Neural cell (in vitro differentiated cells): ENCODE data around the gene ZNF586. TPM values are rescaled to one million over a fixed set of nuclear protein-coding genes. Genes with fewer than 3 reads are reported as not detected.
"Not testable (repeated sequence)": the region's sequence is repeated elsewhere in the genome, so short reads cannot be mapped to it uniquely, and the experiment has no call there.

ENCODE experiments used
- H2AFZ ChIP-seq: fragments of 200-600, 300-800 bp; sonication (generic), shearing (Covaris generic); 2 replicates; pipeline ENCODE4 v1.6.0; 2014; ENCODE audit warnings: low read depth, mild to moderate bottlenecking, antibody characterized with exemption, low read length, moderate library complexity
- H3F3A ChIP-seq: fragments of 200-600 bp; shearing (Covaris generic); 2 replicates; pipeline ENCODE4 v1.6.1; 2016; ENCODE audit warnings: mild to moderate bottlenecking, moderate library complexity, mixed read lengths, antibody characterized with exemption, low read length; ENCODE audit not compliant: insufficient read depth, poor library complexity, severe bottlenecking
- H3K27ac ChIP-seq: fragments of 200-600, 300-800 bp; sonication (generic), shearing (Covaris generic); 2 replicates; pipeline ENCODE4 v1.5.1; 2014; ENCODE audit warnings: mild to moderate bottlenecking, low read length, moderate library complexity
- H3K27me3 ChIP-seq: fragments of 300-800, 200-600 bp; sonication (generic), shearing (Covaris generic); 2 replicates; pipeline ENCODE4 v1.6.0; 2014; ENCODE audit warnings: mild to moderate bottlenecking, low read depth, low read length, moderate library complexity; ENCODE audit not compliant: insufficient read depth
- H3K36me3 ChIP-seq: fragments of 300-800, 200-600 bp; sonication (generic), shearing (Covaris generic); 2 replicates; pipeline ENCODE4 v1.5.1; 2014; ENCODE audit warnings: mild to moderate bottlenecking, antibody characterized with exemption, low read length, moderate library complexity; ENCODE audit not compliant: insufficient read depth
- H3K4me2 ChIP-seq: fragments of 300-800, 200-600 bp; sonication (generic), shearing (Covaris generic); 2 replicates; pipeline ENCODE4 v1.6.0; 2014; ENCODE audit warnings: mild to moderate bottlenecking, low read length
- H3K4me3 ChIP-seq: fragments of 300-800, 200-600 bp; sonication (generic), shearing (Covaris generic); 2 replicates; pipeline ENCODE4 v1.5.1; 2014; ENCODE audit warnings: mild to moderate bottlenecking, low read length, moderate library complexity
- H3K79me2 ChIP-seq: fragments of 200-600 bp; shearing (Covaris generic); replicated peaks from 2 replicates; pipeline ENCODE4 v1.6.0; 2014; ENCODE audit warnings: mild to moderate bottlenecking, low read length, moderate library complexity; ENCODE audit not compliant: insufficient read depth
- H3K9ac ChIP-seq: fragments of 300-800, 200-600 bp; sonication (generic), shearing (Covaris generic); 2 replicates; pipeline ENCODE4 v1.6.1; 2016; ENCODE audit warnings: mild to moderate bottlenecking, low read length, mixed read lengths
- H3K9me2 ChIP-seq: fragments of 200-600 bp; shearing (Covaris generic); 2 replicates; pipeline ENCODE4 v1.6.1; 2016; ENCODE audit warnings: mild to moderate bottlenecking, low read length, mixed read lengths; ENCODE audit not compliant: insufficient read depth
- H3K9me3 ChIP-seq: fragments of 200-600, 300-800 bp; sonication (generic), shearing (Covaris generic); 2 replicates; pipeline ENCODE4 v1.6.1; 2016; ENCODE audit warnings: mild to moderate bottlenecking, mixed run types, low read length, moderate library complexity, mixed read lengths
- H4K20me1 ChIP-seq: fragments of 200-600 bp; shearing (Covaris generic); 2 replicates; pipeline ENCODE4 v1.6.1; 2016; ENCODE audit warnings: mild to moderate bottlenecking, mixed run types; ENCODE audit not compliant: insufficient read depth
- EP300 ChIP-seq: fragments of 450-650 bp; conservative IDR thresholded peaks from 2 replicates; pipeline ENCODE4 v1.6.1; 2014; ENCODE audit warnings: antibody characterized with exemption, mild to moderate bottlenecking, moderate library complexity; ENCODE audit not compliant: poor library complexity, severe bottlenecking
- EZH2 ChIP-seq: fragments of 200-600, 300-800 bp; shearing (Covaris generic), sonication (generic); IDR thresholded peaks from 2 replicates; pipeline ENCODE4 v1.6.1; 2014; ENCODE audit warnings: antibody characterized with exemption, low read length, borderline replicate concordance, mild to moderate bottlenecking; ENCODE audit not compliant: insufficient read depth, poor library complexity, severe bottlenecking
- MXI1 ChIP-seq: fragments of 450-650 bp; conservative IDR thresholded peaks from 2 replicates; pipeline ENCODE4 v1.6.1; 2014; ENCODE audit warnings: antibody characterized with exemption, mild to moderate bottlenecking; ENCODE audit not compliant: poor library complexity, severe bottlenecking
- POLR2AphosphoS5 ChIP-seq: IDR thresholded peaks from 2 replicates; pipeline ENCODE4 v1.6.1; 2012
- RAD21 ChIP-seq: fragments of 450-650 bp; conservative IDR thresholded peaks from 2 replicates; pipeline ENCODE4 v1.6.1; 2014; ENCODE audit warnings: antibody characterized with exemption, mild to moderate bottlenecking, moderate library complexity
- SMC3 ChIP-seq: fragments of 450-650 bp; conservative IDR thresholded peaks from 2 replicates; pipeline ENCODE4 v1.6.1; 2014; ENCODE audit warnings: antibody characterized with exemption, mild to moderate bottlenecking, moderate library complexity; ENCODE audit not compliant: poor library complexity
- TAF1 ChIP-seq: IDR thresholded peaks from 2 replicates; pipeline ENCODE4 v1.6.1; 2012; ENCODE audit warnings: low read depth
- polyA plus RNA-seq: library from polyadenylated mRNA; depleted of rRNA; stranded (reverse); fragments of >200 nt; gene quantifications from 2 replicates; pipeline ENCODE4 v1.2.3, GENCODE V29; 2014
- TF ChIP-seq, protein P1 (sequence below): fragments of 450-650 bp; IDR thresholded peaks from 2 replicates; pipeline ENCODE4 v1.5.1; 2014; ENCODE audit warnings: antibody characterized with exemption, mild to moderate bottlenecking, moderate library complexity; ENCODE audit not compliant: poor library complexity, severe bottlenecking
- TF ChIP-seq, protein P2 (sequence below): IDR thresholded peaks from 2 replicates; pipeline ENCODE4 v1.6.1; 2012; ENCODE audit warnings: borderline replicate concordance

The ZNF586 gene
- polyA plus RNA-seq, 1 donor from 2014 or later = 22.0 TPM

DNA sequence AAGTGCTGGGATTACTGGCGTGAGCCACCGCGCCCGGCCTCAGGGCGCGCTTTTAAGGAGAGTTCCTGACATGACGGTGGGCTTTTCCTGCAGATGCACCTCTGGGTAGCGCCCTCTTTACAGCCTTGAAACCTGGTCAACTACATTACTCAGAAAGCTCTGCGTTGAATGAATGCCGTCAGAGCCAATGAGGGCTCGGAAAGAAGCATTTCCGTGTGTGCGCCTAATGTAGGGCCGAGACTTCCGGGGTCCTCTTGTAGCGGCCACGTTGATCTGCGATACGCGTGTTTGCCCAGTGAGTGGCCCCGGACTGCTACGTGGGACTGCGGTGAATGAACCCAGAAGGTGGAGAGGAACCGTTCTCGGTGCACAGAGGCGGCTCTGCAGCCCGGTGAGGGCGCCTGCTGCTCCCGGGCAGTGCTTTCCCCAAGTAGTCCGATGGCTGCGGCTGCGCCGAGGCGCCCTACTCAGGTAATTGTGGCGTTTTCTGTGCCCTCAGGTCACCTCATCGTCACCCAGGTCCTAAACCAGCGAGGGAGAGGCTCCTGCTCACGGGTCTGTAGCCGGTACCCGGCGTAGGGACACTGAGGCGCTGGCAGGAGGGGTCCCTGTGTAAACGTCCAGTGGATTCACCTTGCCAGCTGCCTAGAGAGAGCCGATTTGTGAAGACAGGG is 50.1 kb downstream of the ZNF586 start:
- no peaks in the 10 kb centered on the region for H3F3A ChIP-seq
- H3K9ac ChIP-seq = peak overlapping the region; percentile 72
- no peaks in the 10 kb centered on the region for H4K20me1 ChIP-seq
- H3K4me3 ChIP-seq = peak overlapping the region; percentile 86
- H3K27me3 ChIP-seq = no peaks in the 10 kb centered on the region
- no peaks in the 10 kb centered on the region for H3K36me3 ChIP-seq
- no peaks in the 10 kb centered on the region for H3K9me2 ChIP-seq
- no peaks in the 10 kb centered on the region for H3K9me3 ChIP-seq
- H3K4me2 ChIP-seq = peak overlapping the region; percentile 52
- no peak overlapping the region for H2AFZ ChIP-seq
- H3K27ac ChIP-seq = peak overlapping the region; percentile 58
- no peaks in the 10 kb centered on the region for H3K79me2 ChIP-seq
- TF ChIP-seq, protein P1, sequence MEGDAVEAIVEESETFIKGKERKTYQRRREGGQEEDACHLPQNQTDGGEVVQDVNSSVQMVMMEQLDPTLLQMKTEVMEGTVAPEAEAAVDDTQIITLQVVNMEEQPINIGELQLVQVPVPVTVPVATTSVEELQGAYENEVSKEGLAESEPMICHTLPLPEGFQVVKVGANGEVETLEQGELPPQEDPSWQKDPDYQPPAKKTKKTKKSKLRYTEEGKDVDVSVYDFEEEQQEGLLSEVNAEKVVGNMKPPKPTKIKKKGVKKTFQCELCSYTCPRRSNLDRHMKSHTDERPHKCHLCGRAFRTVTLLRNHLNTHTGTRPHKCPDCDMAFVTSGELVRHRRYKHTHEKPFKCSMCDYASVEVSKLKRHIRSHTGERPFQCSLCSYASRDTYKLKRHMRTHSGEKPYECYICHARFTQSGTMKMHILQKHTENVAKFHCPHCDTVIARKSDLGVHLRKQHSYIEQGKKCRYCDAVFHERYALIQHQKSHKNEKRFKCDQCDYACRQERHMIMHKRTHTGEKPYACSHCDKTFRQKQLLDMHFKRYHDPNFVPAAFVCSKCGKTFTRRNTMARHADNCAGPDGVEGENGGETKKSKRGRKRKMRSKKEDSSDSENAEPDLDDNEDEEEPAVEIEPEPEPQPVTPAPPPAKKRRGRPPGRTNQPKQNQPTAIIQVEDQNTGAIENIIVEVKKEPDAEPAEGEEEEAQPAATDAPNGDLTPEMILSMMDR = peak; percentile 60
- TF ChIP-seq, protein P2, sequence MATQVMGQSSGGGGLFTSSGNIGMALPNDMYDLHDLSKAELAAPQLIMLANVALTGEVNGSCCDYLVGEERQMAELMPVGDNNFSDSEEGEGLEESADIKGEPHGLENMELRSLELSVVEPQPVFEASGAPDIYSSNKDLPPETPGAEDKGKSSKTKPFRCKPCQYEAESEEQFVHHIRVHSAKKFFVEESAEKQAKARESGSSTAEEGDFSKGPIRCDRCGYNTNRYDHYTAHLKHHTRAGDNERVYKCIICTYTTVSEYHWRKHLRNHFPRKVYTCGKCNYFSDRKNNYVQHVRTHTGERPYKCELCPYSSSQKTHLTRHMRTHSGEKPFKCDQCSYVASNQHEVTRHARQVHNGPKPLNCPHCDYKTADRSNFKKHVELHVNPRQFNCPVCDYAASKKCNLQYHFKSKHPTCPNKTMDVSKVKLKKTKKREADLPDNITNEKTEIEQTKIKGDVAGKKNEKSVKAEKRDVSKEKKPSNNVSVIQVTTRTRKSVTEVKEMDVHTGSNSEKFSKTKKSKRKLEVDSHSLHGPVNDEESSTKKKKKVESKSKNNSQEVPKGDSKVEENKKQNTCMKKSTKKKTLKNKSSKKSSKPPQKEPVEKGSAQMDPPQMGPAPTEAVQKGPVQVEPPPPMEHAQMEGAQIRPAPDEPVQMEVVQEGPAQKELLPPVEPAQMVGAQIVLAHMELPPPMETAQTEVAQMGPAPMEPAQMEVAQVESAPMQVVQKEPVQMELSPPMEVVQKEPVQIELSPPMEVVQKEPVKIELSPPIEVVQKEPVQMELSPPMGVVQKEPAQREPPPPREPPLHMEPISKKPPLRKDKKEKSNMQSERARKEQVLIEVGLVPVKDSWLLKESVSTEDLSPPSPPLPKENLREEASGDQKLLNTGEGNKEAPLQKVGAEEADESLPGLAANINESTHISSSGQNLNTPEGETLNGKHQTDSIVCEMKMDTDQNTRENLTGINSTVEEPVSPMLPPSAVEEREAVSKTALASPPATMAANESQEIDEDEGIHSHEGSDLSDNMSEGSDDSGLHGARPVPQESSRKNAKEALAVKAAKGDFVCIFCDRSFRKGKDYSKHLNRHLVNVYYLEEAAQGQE = no peak
- peak; percentile 45 for TF ChIP-seq RAD21
- TF ChIP-seq EP300 = peak; percentile 25
- TF ChIP-seq EZH2 = no peak
- peak; percentile 40 for TF ChIP-seq SMC3
- TF ChIP-seq MXI1 = peak; percentile 98
- peak; percentile 79 for TF ChIP-seq POLR2AphosphoS5
- TF ChIP-seq TAF1 = peak; percentile 32

DNA sequence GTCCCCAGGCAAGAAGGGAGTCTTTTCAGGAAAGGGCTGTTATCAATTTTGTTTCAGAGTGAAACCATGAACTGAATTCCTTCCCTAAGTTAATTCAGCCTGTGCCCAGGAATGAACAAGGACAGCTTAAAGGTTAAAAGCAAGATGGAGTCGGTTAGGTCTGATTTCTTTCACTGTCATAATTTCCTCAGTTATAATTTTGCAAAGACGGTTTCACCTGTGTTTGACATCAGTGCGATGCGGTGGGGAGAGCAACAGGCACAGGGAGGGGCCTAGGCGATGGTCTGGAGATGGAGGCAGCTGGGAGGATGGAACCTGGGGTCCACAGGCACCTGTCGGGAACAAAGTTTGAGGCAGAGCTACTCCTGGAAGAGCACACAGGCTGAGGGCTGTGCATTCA is 51.1 kb downstream of the ZNF586 start:
- H2AFZ ChIP-seq = no peak overlapping the region
- no peaks in the 10 kb centered on the region for H3F3A ChIP-seq
- H3K27me3 ChIP-seq = no peaks in the 10 kb centered on the region
- peak overlapping the region; percentile 72 for H3K9ac ChIP-seq
- H3K9me2 ChIP-seq = no peaks in the 10 kb centered on the region
- peak overlapping the region; percentile 86 for H3K4me3 ChIP-seq
- H3K79me2 ChIP-seq = no peaks in the 10 kb centered on the region
- H3K4me2 ChIP-seq = peak overlapping the region; percentile 52
- no peaks in the 10 kb centered on the region for H3K36me3 ChIP-seq
- H3K27ac ChIP-seq = no peak overlapping the region
- TF ChIP-seq, protein P1 = no peak
- TF ChIP-seq POLR2AphosphoS5 = no peak
- TF ChIP-seq EP300 = no peak
- no peak for TF ChIP-seq EZH2
- TF ChIP-seq SMC3 = no peak
- H3K9me3 ChIP-seq = no peaks in the 10 kb centered on the region
- no peaks in the 10 kb centered on the region for H4K20me1 ChIP-seq

DNA sequence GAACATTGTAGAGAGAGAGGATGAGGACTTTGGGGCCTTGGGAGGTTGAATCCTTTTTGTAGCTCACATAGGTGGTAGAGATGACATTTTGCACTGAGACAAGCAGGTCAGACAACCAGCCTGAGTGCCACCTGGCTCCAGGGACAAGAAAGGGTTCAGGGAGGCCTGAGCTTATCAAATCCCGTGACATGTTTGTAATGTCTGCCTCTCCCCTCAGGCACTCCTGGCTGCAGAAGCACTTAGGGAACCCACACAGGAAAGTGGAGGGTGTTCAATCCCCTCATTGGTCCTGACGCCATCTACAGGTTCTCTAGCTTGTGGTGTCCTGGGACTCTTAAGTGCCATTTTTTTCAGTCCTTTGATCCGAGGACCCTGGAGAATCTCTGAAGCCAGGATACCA is 51.6 kb downstream of the ZNF586 start:
- H4K20me1 ChIP-seq, H3K9me2 ChIP-seq, H3K4me2 ChIP-seq, H3K27ac ChIP-seq, H3K27me3 ChIP-seq, H3K9me3 ChIP-seq, H3K79me2 ChIP-seq, H3K36me3 ChIP-seq, H3F3A ChIP-seq, H2AFZ ChIP-seq, H3K9ac ChIP-seq: not testable (repeated sequence)
- peak overlapping the region; percentile 86 for H3K4me3 ChIP-seq

DNA sequence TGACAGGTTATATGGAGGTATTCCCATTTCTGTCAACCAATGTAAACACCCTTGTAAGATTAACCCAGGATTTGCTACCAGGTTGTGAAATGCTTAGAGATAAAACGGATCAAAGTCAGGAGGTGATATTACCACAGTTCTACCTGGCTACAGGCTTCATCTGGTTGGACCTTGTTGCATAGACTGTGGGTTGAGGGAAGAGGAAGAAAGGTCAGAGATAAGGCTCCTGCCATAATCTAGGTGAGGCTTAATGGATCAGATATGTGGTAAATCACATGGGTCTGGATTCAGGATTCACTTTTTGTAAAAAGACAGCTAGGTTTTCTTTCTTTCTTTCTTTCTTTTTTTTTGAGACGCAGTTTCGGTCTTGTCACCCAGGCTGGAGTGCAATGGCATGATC is 52.0 kb downstream of the ZNF586 start:
- not testable (repeated sequence) for H3K27ac ChIP-seq, H3K4me2 ChIP-seq, H3K9me2 ChIP-seq, H3K79me2 ChIP-seq, H2AFZ ChIP-seq, H3K4me3 ChIP-seq, H3K27me3 ChIP-seq, H3K36me3 ChIP-seq, H3K9me3 ChIP-seq, H4K20me1 ChIP-seq, H3K9ac ChIP-seq, H3F3A ChIP-seq
